Activated CD4-positive, CD25-positive, alpha-beta regulatory T cell treated with anti-CD3 and anti-CD28 coated beads, Interleukin-2, amount 50 U/mL, for 16 hours (primary cell): ENCODE results near the gene ASB12.

ENCODE experiments used
- DNase-seq: peaks from one replicate; pipeline ENCODE4 v3.0.0-alpha.2; 2020; ENCODE audit warnings: low read depth, low spot score

Gene ASB12

DNA sequence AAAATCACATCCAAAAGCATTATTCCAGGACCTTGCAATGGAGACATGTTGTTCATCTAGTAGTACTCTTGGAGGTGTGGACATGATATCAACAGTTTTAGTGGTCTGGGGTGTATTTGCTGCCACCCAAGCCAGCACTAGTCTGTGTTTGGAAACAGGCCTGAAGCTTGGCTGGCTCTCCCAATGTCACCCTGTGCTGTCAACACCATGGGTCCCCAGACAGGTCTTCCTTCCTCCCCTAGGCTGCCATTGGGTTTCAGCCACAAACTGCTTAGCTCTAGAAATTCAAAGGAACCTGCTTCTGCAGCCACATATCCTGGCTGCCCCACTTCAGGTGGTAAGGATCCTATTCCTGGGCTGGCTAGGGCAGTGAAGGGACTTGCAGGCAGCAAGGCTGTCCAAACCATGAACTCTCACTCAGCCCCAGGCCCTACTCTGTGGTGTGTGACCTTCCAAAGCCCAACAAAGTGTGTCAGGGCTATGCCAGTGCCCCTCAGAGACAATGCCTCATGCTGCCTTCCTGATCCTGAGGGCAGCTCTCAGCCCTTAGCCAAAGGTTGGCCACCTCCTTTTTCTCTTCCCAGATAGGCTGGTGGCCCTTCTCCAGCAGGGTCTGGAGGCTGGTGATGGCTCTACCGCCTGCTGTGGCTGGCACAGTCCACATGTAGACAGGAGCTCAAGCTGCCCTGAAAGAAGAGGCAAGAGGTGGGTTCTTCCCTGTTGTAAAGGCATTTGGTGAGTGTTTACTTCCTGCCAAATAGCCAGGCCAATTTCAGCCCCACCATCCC, 43.2 kb downstream of the ASB12 start:
- DNase-seq: no peak

DNA sequence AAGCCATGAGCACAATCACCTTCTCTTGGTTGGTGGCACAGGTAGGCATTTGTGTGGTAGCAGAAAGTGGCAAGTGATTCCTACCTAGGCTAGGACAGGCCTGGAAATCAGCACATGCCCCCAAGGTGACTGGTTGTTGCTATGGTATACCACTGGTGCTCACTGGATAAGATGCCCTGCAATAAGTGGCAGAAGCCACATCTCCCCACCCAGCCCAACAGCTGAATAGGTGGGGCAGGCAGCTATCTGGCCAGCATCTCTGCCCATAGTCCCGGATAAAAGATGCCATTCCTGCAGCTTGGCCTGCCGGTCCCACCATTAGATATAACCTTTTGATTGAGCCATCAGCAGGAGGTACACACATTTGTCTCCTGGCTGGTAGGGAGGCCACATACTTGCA, 46.0 kb downstream of the ASB12 start:
- no peak for DNase-seq

DNA sequence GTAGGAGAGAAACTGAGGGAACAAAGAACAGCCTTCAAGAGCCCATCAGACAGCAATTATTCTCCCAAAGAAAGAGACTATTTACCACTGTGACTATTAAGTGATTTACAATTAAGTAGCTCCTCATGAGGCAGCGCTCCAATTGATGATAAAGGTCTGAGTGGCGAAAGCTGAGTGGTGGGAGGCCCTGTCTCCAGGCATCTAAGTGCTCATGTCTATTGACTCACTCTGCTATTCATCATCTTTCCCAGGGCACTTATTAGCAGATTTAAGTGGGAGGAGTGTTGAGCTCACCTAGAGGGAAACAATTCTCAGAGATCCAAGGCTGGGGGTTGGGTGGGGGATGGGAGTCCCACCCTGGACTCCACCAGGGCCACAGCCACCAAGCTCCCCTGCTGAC, 48.2 kb downstream of the ASB12 start:
- DNase-seq: no peak

DNA sequence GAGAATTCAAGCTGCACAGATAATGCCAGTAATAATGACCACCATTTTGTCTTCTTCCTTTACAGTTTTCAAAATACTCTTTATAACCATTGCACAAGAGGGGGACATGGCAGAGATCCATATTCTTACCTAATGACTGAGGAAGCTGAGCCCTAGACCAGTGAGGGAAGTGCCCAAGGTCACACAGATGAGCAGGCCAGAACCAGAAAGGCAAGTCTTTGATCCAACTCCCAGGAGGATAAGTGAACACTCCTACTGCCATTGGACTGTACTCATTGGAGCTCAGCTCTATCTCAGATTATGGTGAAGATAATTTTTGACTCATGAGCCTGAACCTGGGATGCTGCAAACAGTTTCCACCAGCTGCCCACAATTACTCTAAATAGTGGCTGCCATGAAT, 53.5 kb downstream of the ASB12 start:
- no peak for DNase-seq
